NCI-H526 (cell line): Measurements from ENCODE around the gene HOOK2.
"Not testable (repeated sequence)": the region's sequence is repeated elsewhere in the genome, so short reads cannot be mapped to it uniquely, and the experiment has no call there.

ENCODE experiments used
- DNase-seq, 2 experiments: peaks; one replicate each; lab custom pipeline; 2025; lab: John Stamatoyannopoulos, UW

HOOK2 gene

GRCh38 chr19:12720851-12721655, 54.3 kb downstream of the HOOK2 start:
- peak in 1 of 2 experiments; percentile 17 for DNase-seq

GRCh38 chr19:12720296-12720695, 55.1 kb downstream of the HOOK2 start:
- no peak for DNase-seq

GRCh38 chr19:12715929-12716328, 59.4 kb downstream of the HOOK2 start:
- no peak for DNase-seq

- DNase-seq: no peak
These were observed 60.2 kb downstream of the HOOK2 start for GRCh38 chr19:12715102-12715501.

GRCh38 chr19:12713304-12713703, 62.0 kb downstream of the HOOK2 start:
- DNase-seq: not testable (repeated sequence)
